HG03521 (cell line): ENCODE measurements around the gene IQCE.
"Not testable (repeated sequence)": the region's sequence is repeated elsewhere in the genome, so short reads cannot be mapped to it uniquely, and the experiment has no call there.

Source experiments
- ATAC-seq: cut with Tn5 transposase; IDR thresholded peaks from one replicate; pipeline ENCODE4 v1.9.1; 2021; ENCODE audit warnings: mild to moderate bottlenecking, moderate library complexity; ENCODE audit not compliant: unreplicated experiment

The IQCE gene

DNA sequence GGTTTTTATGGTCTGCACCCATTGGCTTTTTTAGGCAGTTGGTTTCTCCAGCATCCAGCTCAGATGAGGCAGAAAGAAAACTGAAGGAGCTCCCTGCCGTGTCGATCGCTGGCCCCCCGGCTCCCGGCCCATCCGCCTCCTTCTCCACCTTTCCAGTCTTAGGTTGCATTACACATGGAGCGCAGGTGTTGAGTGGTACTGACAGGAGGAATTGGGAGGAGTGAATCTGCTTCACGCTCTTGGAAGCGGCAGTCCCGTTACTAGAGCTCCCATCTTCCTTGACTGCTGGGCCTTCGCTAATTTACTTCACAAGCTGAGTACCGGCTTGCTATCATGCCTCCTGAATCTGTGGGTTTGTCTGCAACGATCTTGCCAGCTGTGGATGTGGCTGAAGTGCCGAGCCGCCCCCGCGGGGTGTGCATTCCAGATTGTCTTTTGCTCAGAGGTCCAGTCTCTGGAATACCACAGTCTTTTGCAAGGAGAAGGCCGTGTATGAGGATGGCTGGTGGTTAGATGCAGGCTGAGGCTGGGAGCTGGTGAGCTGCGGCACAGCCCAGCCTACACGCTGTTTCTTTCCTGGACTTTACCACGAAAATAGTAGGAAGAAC, 17.1 kb downstream of the IQCE start:
- no peak for ATAC-seq

DNA sequence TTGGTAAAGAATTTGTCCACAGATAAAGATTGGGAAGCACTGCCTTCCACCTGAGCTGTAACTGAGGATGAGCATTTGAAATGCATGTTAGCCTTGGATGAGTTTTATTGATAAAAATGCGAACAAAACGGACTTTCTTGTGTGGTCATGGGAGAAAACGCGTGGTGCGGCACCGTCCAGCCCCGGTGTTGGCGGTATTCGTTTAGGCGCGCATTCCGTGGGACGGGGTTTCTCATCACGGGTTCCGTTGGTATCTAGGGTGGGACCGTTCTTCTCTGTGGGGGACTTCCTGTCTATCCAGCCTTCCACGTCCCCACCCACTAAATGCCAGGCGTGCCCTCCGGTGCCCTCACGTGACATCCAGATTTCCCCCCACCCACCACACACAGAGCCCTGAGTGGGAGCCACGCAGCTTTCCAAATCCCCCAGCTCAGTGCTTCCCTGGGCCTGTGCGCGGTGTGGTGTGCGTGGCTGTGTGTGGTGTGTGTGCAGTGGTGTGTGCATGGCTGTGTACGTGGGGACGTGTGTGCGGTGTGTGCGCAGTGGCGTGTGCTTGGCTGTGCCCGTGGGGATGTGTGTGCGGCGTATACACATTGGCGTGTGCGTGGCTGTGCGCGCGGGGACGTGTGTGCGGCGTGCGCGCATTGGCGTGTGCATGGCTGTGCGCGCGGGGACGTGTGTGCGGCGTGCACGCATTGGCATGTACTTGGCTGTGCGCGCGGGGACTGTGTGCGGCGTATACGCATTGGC, 18.1 kb downstream of the IQCE start:
- no peak for ATAC-seq

GRCh38 chr7:2577914-2578680, 19.3 kb downstream of the IQCE start:
- no peak for ATAC-seq

DNA sequence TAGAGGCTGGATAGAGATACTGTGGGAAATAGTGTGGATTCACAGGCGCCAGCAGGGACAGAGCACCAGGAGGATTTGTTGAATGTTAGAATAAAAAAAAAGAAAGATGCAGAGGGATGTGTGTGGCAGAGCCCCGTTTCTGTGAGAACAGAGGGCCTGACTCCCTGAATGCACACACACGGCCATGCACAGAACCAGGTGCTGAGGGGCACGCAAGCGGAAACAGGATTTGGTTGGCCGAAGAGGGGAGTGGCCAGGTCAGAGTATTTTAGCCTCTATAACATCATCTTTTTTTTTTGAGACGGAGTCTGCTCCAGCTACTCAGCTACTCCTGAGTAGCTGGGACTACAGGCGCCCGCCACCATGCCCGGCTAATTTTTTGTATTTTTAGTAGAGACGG, 21.9 kb downstream of the IQCE start:
- no peak for ATAC-seq

- no peak for ATAC-seq
These were observed 23.4 kb downstream of the IQCE start for GRCh38 chr7:2582006-2582735.

DNA sequence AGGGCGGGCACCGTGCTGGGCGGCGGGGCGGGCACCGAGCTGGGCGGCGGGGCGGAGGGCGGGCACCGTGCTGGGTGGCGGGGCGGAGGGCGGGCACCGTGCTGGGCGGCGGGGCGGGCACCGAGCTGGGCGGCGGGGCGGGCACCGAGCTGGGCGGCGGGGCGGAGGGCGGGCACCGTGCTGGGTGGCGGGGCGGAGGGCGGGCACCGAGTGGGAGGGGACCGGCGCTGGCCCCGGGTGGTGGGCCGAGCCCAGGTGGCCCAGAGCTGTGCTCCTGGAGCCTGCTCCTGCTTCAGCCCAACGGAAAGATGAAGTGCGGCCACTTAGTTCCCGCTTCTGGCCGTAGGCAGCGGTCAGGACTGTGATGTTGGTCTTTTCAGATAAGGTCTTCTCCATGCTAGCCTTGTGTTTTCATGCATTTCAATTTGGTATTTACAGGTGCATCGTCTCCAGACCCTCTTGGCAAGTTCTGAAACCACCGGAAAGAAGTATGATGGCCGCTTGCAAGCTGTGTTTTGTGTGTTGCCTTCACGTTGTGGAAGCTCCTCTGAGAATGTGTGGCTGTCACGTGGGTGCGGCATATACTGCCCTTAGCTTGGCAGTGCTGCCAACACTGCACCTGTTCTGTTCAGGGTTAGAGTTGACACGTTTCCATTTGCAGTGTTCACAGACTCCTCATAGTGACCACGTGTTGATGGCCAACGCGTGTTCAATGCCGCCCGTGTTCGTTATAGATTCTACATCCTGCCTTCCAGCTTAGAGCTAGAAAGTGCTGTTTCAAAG, 25.2 kb downstream of the IQCE start:
- no peak for ATAC-seq

DNA sequence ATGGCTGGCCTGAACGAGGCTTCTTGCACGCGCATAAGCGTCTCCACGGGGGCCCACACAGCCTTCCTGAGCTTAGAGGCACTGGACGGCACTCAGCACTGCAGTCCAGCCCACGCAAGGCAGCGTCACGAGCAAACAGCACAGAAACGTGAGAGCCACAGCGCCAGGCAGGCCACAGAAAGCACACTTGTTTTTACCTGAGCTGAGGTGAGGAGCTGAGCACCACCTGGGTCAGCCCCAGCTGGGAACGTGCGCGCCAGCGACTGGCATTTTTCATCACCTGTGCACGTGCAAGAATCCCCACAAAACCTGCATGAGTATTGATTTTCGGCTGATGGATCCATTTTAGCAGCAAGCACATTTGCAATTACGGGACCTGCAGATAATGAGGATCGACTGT, 26.7 kb downstream of the IQCE start:
- no peak for ATAC-seq

DNA sequence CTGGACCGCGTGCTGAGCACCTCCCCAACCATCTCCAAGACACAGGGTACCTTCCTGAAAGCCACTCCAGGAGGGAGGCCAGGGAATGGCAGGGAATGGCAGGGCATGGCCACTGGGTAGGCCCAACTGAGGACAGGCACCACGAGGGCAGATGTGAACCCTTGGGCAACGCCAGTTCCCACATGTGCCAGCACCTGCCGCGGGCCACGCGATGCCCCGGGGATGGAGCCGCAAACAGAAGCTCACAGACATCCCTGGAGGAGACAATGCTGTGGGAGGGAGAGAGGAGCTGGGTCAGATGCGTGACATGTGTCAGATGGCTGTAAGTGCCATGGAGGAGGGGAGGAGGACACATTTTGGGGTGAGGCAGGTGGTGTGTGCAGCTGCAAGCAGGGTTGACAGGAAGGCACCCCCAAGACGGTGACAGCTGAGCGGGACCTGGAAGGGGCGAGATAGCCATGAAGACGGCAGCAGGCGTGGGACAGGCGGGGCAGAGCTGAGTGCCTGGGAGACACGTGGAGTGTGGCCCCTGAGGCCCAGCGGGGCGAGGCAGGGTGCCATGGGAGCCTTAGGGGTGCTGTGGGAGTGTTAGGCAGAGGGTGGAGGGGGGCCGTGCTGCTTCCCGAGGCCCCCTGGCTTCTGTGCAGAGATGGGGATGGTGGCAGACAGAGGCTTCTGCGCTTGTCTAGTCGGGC, 27.7 kb downstream of the IQCE start:
- ATAC-seq, result no peak

DNA sequence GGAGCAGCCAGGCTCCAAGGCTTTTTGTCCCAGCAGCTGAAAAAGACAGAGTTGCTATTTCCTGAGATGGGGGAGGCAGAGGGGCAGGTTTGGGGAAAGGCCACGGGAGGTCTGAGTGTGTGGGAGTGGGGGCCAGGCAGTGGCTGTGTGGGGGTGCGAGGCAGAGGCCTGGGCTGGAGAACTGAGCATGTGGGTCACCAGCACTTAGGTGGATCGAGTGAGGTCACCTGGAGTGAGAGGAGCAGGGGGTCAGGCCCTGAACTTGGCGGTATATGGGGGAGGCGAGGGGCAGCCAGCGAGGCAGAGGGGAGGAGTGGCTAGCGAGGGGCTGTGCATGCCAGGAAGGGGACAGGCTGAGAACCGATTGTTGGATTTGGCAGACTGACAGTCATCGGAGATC, 28.4 kb downstream of the IQCE start:
- no peak for ATAC-seq

GRCh38 chr7:2587778-2588177, 29.0 kb downstream of the IQCE start:
- ATAC-seq, result no peak

DNA sequence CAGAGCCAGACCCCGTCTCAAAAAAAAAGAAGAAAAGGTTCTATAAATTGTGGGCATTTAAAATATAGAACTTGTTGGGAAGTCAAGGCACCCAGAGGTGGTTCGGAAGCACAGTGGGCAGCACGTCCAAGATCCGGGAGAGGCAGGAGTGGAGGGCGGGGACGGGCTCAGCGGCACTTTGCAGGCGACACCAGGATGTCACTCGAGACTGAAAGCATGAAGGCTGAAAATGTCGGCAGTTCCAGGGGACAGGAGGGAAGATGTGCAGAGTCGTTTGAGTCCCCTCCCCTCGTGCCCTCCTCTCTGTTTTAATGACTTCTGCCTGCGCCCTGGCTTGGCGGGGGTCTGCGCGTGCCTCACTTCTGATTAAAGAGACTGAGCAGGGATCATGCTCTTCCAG, 30.6 kb downstream of the IQCE start:
- ATAC-seq, result no peak

DNA sequence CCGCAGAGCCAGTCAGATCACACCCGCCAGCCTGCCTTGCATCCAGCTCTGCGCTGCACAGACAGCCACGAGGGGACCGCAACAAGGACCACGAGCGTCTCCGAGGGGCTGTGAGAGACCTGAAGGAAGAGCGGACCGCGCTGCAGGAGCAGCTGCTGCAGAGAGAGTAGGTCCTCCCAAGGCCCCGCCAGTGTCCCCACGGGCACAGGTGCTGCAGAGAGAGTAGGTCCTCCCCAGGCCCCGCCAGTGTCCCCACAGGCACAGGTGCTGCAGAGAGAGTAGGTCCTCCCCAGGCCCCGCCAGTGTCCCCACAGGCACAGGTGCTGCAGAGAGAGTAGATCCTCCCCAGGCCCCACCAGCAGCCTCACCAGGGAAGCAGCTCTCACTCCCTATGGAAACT, 31.2 kb downstream of the IQCE start:
- not testable (repeated sequence) for ATAC-seq

GRCh38 chr7:2592375-2592865, 33.6 kb downstream of the IQCE start:
- no peak for ATAC-seq

GRCh38 chr7:2593036-2593727, 34.4 kb downstream of the IQCE start:
- no peak for ATAC-seq

- ATAC-seq, result no peak
These were observed 35.8 kb downstream of the IQCE start for GRCh38 chr7:2594599-2594998.

GRCh38 chr7:2595258-2595860, 36.6 kb downstream of the IQCE start:
- no peak for ATAC-seq

DNA sequence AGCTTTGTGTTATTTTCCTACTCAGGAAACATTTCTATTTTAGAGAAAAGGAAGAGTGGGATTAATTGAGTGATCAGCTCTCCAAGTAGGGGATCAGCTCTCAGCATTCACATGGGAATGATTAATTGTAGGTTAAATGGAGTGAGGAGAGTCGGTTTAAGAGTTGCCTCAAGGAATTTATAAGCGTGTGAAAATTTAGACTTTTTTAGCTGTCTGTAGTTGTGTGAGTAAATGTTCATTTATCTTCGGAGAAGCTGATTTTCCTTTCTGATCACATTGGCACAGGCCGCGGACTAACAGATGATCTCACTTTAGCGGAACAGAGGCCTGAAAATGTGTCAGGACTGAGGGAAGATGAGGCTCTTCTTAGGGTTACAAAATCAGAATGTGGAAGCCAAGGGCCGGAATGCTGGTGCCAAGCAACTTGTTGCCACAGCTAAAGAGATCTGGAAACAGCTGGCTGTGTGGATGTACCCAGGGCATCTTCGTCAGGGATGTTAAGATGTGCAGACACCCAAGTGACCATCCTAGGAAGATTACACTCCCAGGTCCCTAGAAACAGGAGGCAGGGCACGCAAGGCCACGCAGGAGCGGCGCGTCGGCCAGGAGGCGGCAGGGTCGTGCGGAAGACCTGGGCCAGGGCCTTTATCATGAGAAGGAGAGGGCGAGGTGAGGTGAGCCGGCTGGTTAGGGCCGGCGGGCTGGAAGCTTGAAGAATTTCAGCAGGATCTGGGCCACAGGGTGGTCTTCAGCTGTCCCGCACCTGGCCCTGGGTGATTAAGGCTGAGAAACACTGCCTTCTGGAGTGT, 37.9 kb downstream of the IQCE start:
- no peak for ATAC-seq

GRCh38 chr7:2597273-2597640, 38.5 kb downstream of the IQCE start:
- no peak for ATAC-seq
